HUES64 (cell line): Measurements from ENCODE around the gene PLEK.
"Not testable (repeated sequence)": the region's sequence is repeated elsewhere in the genome, so short reads cannot be mapped to it uniquely, and the experiment has no call there.

Source experiments
- H3K27ac ChIP-seq: 2 replicates; pipeline ENCODE4 v1.7.0; 2013; ENCODE audit warnings: low read depth, low read length, inconsistent platforms
- H3K27me3 ChIP-seq: 2 replicates; pipeline ENCODE4 v1.6.1; 2013; ENCODE audit warnings: mild to moderate bottlenecking, low read length; ENCODE audit not compliant: insufficient read depth
- H3K36me3 ChIP-seq: 2 replicates; pipeline ENCODE4 v1.6.1; 2013; ENCODE audit warnings: mild to moderate bottlenecking, low read length; ENCODE audit not compliant: insufficient read depth
- H3K4me1 ChIP-seq: 2 replicates; pipeline ENCODE4 v1.6.1; 2013; ENCODE audit warnings: mild to moderate bottlenecking, low read length, moderate library complexity; ENCODE audit not compliant: insufficient read depth
- H3K4me3 ChIP-seq: 2 replicates; pipeline ENCODE4 v1.5.1; 2013; ENCODE audit warnings: mild to moderate bottlenecking, low read length, moderate library complexity
- H3K9ac ChIP-seq: 2 replicates; pipeline ENCODE4 v1.6.1; 2013; ENCODE audit warnings: mild to moderate bottlenecking, low read depth, low read length
- H3K9me3 ChIP-seq: 2 replicates; pipeline ENCODE4 v1.6.1; 2013; ENCODE audit warnings: low read depth, low read length; ENCODE audit not compliant: insufficient read depth
- WGBS: fragments of 150-250, 120-280 bp; methylation state at CpG from one replicate; pipeline ENCODE4 v1.1.7; 2013; ENCODE audit warnings: missing lambda C conversion rate; 5-methylcytosine and 5-hydroxymethylcytosine counted together

PLEK gene

GRCh38 chr2:68333931-68334330 lies 31.2 kb upstream of the PLEK start:
- H3K27ac ChIP-seq: no peak overlapping the region
- H3K4me1 ChIP-seq: peaks cover 6% of the 10 kb centered on the region; the same call in 1 of the 2 replicates
- H3K9me3 ChIP-seq: no peaks in the 10 kb centered on the region
- H3K4me3 ChIP-seq: no peak overlapping the region
- H3K27me3 ChIP-seq: no peaks in the 10 kb centered on the region
- no peak overlapping the region for H3K9ac ChIP-seq
- WGBS: no CpG with 5 or more reads among the region's 3 CpGs
- no peaks in the 10 kb centered on the region for H3K36me3 ChIP-seq

- H3K27ac ChIP-seq: no peak overlapping the region
- no CpG with 5 or more reads among the region's 1 CpG for WGBS
- no peak overlapping the region for H3K4me3 ChIP-seq
Measured at GRCh38 chr2:68336192-68336591, 28.9 kb upstream of the PLEK start.

GRCh38 chr2:68340226-68341061 lies 24.6 kb upstream of the PLEK start:
- 64% methylated on average over 5 of the region's 5 CpGs for WGBS
- Histone ChIP-seq H3K4me3 (no peak overlapping the region), H3K36me3 (no peaks in the 10 kb centered on the region), H3K9me3 (no peaks in the 10 kb centered on the region), H3K9ac (no peak overlapping the region), H3K27ac (no peak overlapping the region), H3K4me1 (peaks cover 6% of the 10 kb centered on the region; the same call in 1 of the 2 replicates), H3K27me3 (no peaks in the 10 kb centered on the region)

More at GRCh38 chr2:68336192-68336591, 28.9 kb upstream of the PLEK start:
- Histone ChIP-seq H3K4me1 (peaks cover 6% of the 10 kb centered on the region; the same call in 1 of the 2 replicates), H3K9ac (no peak overlapping the region), H3K27me3 (no peaks in the 10 kb centered on the region), H3K36me3 (no peaks in the 10 kb centered on the region), H3K9me3 (no peaks in the 10 kb centered on the region)

- Histone ChIP-seq H3K27me3 (no peaks in the 10 kb centered on the region), H3K36me3 (no peaks in the 10 kb centered on the region), H3K9ac (no peak overlapping the region), H3K27ac (no peak overlapping the region), H3K4me3 (no peak overlapping the region), H3K4me1 (peaks cover 6% of the 10 kb centered on the region; the same call in 1 of the 2 replicates), H3K9me3 (no peaks in the 10 kb centered on the region)
- WGBS: 95% methylated on average over 3 of the region's 3 CpGs
Measured at GRCh38 chr2:68341062-68341329, 24.1 kb upstream of the PLEK start.

GRCh38 chr2:68341583-68341982 lies 23.5 kb upstream of the PLEK start:
- Histone ChIP-seq H3K27ac (no peak overlapping the region), H3K27me3 (no peaks in the 10 kb centered on the region), H3K36me3 (no peaks in the 10 kb centered on the region), H3K9ac (no peak overlapping the region), H3K4me3 (no peak overlapping the region), H3K4me1 (peaks cover 1% of the 10 kb centered on the region; the same call in 1 of the 2 replicates), H3K9me3 (no peaks in the 10 kb centered on the region)
- 85% methylated on average over 4 of the region's 4 CpGs for WGBS

GRCh38 chr2:68342470-68342869 lies 22.6 kb upstream of the PLEK start:
- Histone ChIP-seq H3K9ac (no peak overlapping the region), H3K27ac (no peak overlapping the region), H3K27me3 (no peaks in the 10 kb centered on the region), H3K4me3 (no peak overlapping the region), H3K36me3 (no peaks in the 10 kb centered on the region), H3K9me3 (no peaks in the 10 kb centered on the region), H3K4me1 (no peaks in the 10 kb centered on the region)
- 91% methylated on average over 1 of the region's 1 CpG for WGBS

- H3K4me1 ChIP-seq: no peaks in the 10 kb centered on the region
- H3K9me3 ChIP-seq: no peaks in the 10 kb centered on the region
- H3K27ac ChIP-seq: no peak overlapping the region
- no peaks in the 10 kb centered on the region for H3K27me3 ChIP-seq
- H3K4me3 ChIP-seq: no peak overlapping the region
- no peak overlapping the region for H3K9ac ChIP-seq
- WGBS: 86% methylated on average over 1 of the region's 1 CpG
- H3K36me3 ChIP-seq: no peaks in the 10 kb centered on the region
Measured at GRCh38 chr2:68344031-68344430, 21.1 kb upstream of the PLEK start.

- Histone ChIP-seq H3K27ac (no peak overlapping the region), H3K36me3 (no peaks in the 10 kb centered on the region), H3K9me3 (no peaks in the 10 kb centered on the region), H3K4me1 (no peaks in the 10 kb centered on the region), H3K9ac (no peak overlapping the region), H3K4me3 (no peak overlapping the region), H3K27me3 (no peaks in the 10 kb centered on the region)
- WGBS: 84% methylated on average over 9 of the region's 9 CpGs
Measured at GRCh38 chr2:68345129-68345875, 19.8 kb upstream of the PLEK start.

- 88% methylated on average over 3 of the region's 4 CpGs for whole genome bisulfite sequencing
- H3K9ac ChIP-seq: not testable (repeated sequence)
Measured at GRCh38 chr2:68349091-68349490, 16.0 kb upstream of the PLEK start.

GRCh38 chr2:68351997-68352396 lies 13.1 kb upstream of the PLEK start:
- Histone ChIP-seq H3K9ac (no peak overlapping the region), H3K27ac (no peak overlapping the region), H3K9me3 (no peaks in the 10 kb centered on the region), H3K27me3 (no peaks in the 10 kb centered on the region), H3K4me3 (no peak overlapping the region), H3K36me3 (no peaks in the 10 kb centered on the region), H3K4me1 (no peaks in the 10 kb centered on the region)
- 93% methylated on average over 4 of the region's 6 CpGs for WGBS

More at GRCh38 chr2:68349091-68349490, 16.0 kb upstream of the PLEK start:
- H3K4me1 ChIP-seq, H3K4me3 ChIP-seq, H3K27me3 ChIP-seq, H3K27ac ChIP-seq, H3K9me3 ChIP-seq, H3K36me3 ChIP-seq: not testable (repeated sequence)

- Histone ChIP-seq H3K4me3 (no peak overlapping the region), H3K4me1 (no peaks in the 10 kb centered on the region), H3K27me3 (no peaks in the 10 kb centered on the region), H3K9me3 (no peaks in the 10 kb centered on the region), H3K9ac (no peak overlapping the region), H3K27ac (no peak overlapping the region), H3K36me3 (no peaks in the 10 kb centered on the region)
- WGBS: 69% methylated on average over 2 of the region's 2 CpGs
Measured at GRCh38 chr2:68352651-68353391, 12.3 kb upstream of the PLEK start.
